Loucy (cell line): ENCODE data around the gene PLA2G7.

Experiments
- H2AFZ ChIP-seq: fragments of 200-600 bp; sonication (generic); 2 replicates; pipeline ENCODE4 v1.6.0; 2016; ENCODE audit warnings: antibody characterized with exemption, mild to moderate bottlenecking, low read length, moderate library complexity
- H3F3A ChIP-seq: fragments of 200-600 bp; 2 replicates; pipeline ENCODE4 v1.6.0; 2016; ENCODE audit warnings: antibody characterized with exemption, low read depth, mild to moderate bottlenecking
- H3K27me3 ChIP-seq: fragments of 200-600 bp; sonication (generic); 2 replicates; pipeline ENCODE4 v1.6.1; 2014; ENCODE audit warnings: low read length, mild to moderate bottlenecking; ENCODE audit not compliant: insufficient read depth, poor library complexity, severe bottlenecking
- H3K36me3 ChIP-seq: fragments of 200-600 bp; sonication (generic); 2 replicates; pipeline ENCODE4 v1.6.1; 2016; ENCODE audit warnings: low read length; ENCODE audit not compliant: insufficient read depth
- H3K4me1 ChIP-seq: fragments of 200-600 bp; sonication (generic); 2 replicates; pipeline ENCODE4 v1.5.1; 2014; ENCODE audit warnings: low read length, mild to moderate bottlenecking; ENCODE audit not compliant: insufficient read depth, poor library complexity, severe bottlenecking
- H3K4me2 ChIP-seq: fragments of 200-600 bp; sonication (generic); 2 replicates; pipeline ENCODE4 v1.6.0; 2014; ENCODE audit warnings: antibody characterized with exemption, low read length, low read depth, mild to moderate bottlenecking; ENCODE audit not compliant: poor library complexity, severe bottlenecking
- H3K4me3 ChIP-seq: fragments of 200-600 bp; sonication (generic); 2 replicates; pipeline ENCODE4 v1.5.1; 2014; ENCODE audit warnings: low read length, mild to moderate bottlenecking, mixed read lengths; ENCODE audit not compliant: poor library complexity, severe bottlenecking
- H3K79me2 ChIP-seq: fragments of 200-600 bp; sonication (generic); 2 replicates; pipeline ENCODE4 v1.6.1; 2014; ENCODE audit warnings: low read length; ENCODE audit not compliant: insufficient read depth
- H3K9ac ChIP-seq: fragments of 200-600 bp; sonication (generic); 2 replicates; pipeline ENCODE4 v1.6.0; 2014; ENCODE audit warnings: mild to moderate bottlenecking, low read depth, low read length, moderate library complexity; ENCODE audit not compliant: poor library complexity, severe bottlenecking
- H3K9me2 ChIP-seq: fragments of 200-600 bp; sonication (generic); replicated peaks from 2 replicates; pipeline ENCODE4 v1.6.1; 2016; ENCODE audit warnings: low read depth, low read length, mixed read lengths
- H3K9me3 ChIP-seq: fragments of 200-600 bp; sonication (generic); 2 replicates; pipeline ENCODE4 v1.6.1; 2014; ENCODE audit warnings: mild to moderate bottlenecking, antibody characterized with exemption, low read length, low read depth; ENCODE audit not compliant: insufficient read depth
- H4K20me1 ChIP-seq: fragments of 200-600 bp; sonication (generic); 2 replicates; pipeline ENCODE4 v1.6.0; 2014; ENCODE audit warnings: antibody characterized with exemption, low read length, mild to moderate bottlenecking; ENCODE audit not compliant: insufficient read depth, poor library complexity, severe bottlenecking
- EZH2phosphoT487 ChIP-seq: fragments of 200-600 bp; IDR thresholded peaks from 2 replicates; pipeline ENCODE4 v1.6.1; 2018; ENCODE audit warnings: antibody characterized with exemption, mild to moderate bottlenecking, moderate library complexity, borderline replicate concordance
- TF ChIP-seq, protein P1 (sequence below): fragments of 200-600 bp; sonication (generic); conservative IDR thresholded peaks from 2 replicates; pipeline ENCODE4 v1.5.1; 2014; ENCODE audit warnings: mild to moderate bottlenecking, antibody characterized with exemption, low read length

PLA2G7 gene

GRCh38 chr6:46689657-46690056, 45.5 kb downstream of the PLA2G7 start:
- H3K79me2 ChIP-seq = no peaks in the 10 kb centered on the region
- H2AFZ ChIP-seq = no peak overlapping the region
- H3F3A ChIP-seq = no peaks in the 10 kb centered on the region
- no peaks in the 10 kb centered on the region for H3K9me3 ChIP-seq
- H3K36me3 ChIP-seq = no peaks in the 10 kb centered on the region
- no peaks in the 10 kb centered on the region for H3K9me2 ChIP-seq
- H4K20me1 ChIP-seq = no peaks in the 10 kb centered on the region
- TF ChIP-seq EZH2phosphoT487 = no peak
- TF ChIP-seq, protein P1, sequence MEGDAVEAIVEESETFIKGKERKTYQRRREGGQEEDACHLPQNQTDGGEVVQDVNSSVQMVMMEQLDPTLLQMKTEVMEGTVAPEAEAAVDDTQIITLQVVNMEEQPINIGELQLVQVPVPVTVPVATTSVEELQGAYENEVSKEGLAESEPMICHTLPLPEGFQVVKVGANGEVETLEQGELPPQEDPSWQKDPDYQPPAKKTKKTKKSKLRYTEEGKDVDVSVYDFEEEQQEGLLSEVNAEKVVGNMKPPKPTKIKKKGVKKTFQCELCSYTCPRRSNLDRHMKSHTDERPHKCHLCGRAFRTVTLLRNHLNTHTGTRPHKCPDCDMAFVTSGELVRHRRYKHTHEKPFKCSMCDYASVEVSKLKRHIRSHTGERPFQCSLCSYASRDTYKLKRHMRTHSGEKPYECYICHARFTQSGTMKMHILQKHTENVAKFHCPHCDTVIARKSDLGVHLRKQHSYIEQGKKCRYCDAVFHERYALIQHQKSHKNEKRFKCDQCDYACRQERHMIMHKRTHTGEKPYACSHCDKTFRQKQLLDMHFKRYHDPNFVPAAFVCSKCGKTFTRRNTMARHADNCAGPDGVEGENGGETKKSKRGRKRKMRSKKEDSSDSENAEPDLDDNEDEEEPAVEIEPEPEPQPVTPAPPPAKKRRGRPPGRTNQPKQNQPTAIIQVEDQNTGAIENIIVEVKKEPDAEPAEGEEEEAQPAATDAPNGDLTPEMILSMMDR = no peak
- H3K4me2 ChIP-seq = no peak overlapping the region
- no peaks in the 10 kb centered on the region for H3K27me3 ChIP-seq
- no peak overlapping the region for H3K9ac ChIP-seq
- H3K4me3 ChIP-seq = no peak overlapping the region
- no peaks in the 10 kb centered on the region for H3K4me1 ChIP-seq

DNA sequence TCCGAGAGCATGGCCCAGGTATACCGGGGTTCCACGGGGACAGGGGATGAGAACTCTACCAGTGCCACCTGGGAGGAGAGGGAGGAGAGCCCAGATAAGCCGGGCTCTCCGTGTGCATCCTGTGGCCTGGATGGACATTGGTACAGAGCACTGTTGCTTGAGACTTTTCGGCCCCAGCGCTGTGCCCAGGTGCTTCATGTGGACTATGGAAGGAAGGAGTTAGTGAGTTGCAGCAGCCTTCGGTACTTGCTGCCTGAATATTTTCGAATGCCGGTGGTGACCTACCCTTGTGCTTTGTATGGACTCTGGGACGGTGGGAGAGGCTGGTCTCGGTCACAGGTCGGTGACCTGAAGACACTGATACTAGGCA, 46.2 kb downstream of the PLA2G7 start:
- Histone ChIP-seq H3K27me3 (no peaks in the 10 kb centered on the region), H3K4me1 (no peaks in the 10 kb centered on the region), H3F3A (no peaks in the 10 kb centered on the region), H3K79me2 (no peaks in the 10 kb centered on the region), H3K4me3 (no peak overlapping the region), H3K9me2 (no peaks in the 10 kb centered on the region), H3K4me2 (no peak overlapping the region), H2AFZ (no peak overlapping the region), H3K9me3 (no peaks in the 10 kb centered on the region), H3K36me3 (no peaks in the 10 kb centered on the region), H3K9ac (no peak overlapping the region), H4K20me1 (no peaks in the 10 kb centered on the region)
- TF ChIP-seq, protein P1 = no peak
- no peak for TF ChIP-seq EZH2phosphoT487

- H3K4me1 ChIP-seq = no peaks in the 10 kb centered on the region
- H3K4me2 ChIP-seq = no peak overlapping the region
- H2AFZ ChIP-seq = no peak overlapping the region
- no peaks in the 10 kb centered on the region for H4K20me1 ChIP-seq
- no peaks in the 10 kb centered on the region for H3K9me2 ChIP-seq
- no peaks in the 10 kb centered on the region for H3K79me2 ChIP-seq
- no peak overlapping the region for H3K9ac ChIP-seq
- no peaks in the 10 kb centered on the region for H3K9me3 ChIP-seq
- no peak overlapping the region for H3K4me3 ChIP-seq
- no peaks in the 10 kb centered on the region for H3K36me3 ChIP-seq
- TF ChIP-seq, protein P1 = no peak
- no peak for TF ChIP-seq EZH2phosphoT487
- H3K27me3 ChIP-seq = no peaks in the 10 kb centered on the region
- H3F3A ChIP-seq = no peaks in the 10 kb centered on the region
These were observed 46.8 kb downstream of the PLA2G7 start for GRCh38 chr6:46688117-46688965.
